ENCODE results near the gene PPP2R5E. TPM values are rescaled to one million over a fixed set of nuclear protein-coding genes. Genes with fewer than 3 reads are reported as not detected.
A peak's percentile ranks its signal among the peaks of the same experiment; 100 is the strongest.

PPP2R5E gene
- polyA plus RNA-seq, 3 donors, result 8.9 to 26.3 (median 15.1) TPM

GRCh38 chr14:63545431-63545830, 2.3 kb upstream of the PPP2R5E start:
- Mint-ChIP-seq H3K36me3 (no peaks in the 10 kb centered on the region), H3K4me1 (peaks cover 28% of the 10 kb centered on the region), H3K27me3 (ENCODE audit: low read depth in 3 of 3) (peaks cover 0 to 8% (median 2%) of the 10 kb centered on the region in 3 donors), H3K9me3 (no peaks in the 10 kb centered on the region), H3K27ac (no peak overlapping the region), H3K4me3 (no peak overlapping the region)
- no peak for TF ChIP-seq CTCF (IDR thresholded peaks at IDR 0.05)
- Histone ChIP-seq H3K4me2 (replicated peaks; ENCODE audit: extremely low read depth, low read length, poor library complexity, severe bottlenecking) (no peak overlapping the region), H3K79me2 (ENCODE audit: insufficient read depth, low read length) (peaks cover 31% of the 10 kb centered on the region), H3K27ac (ENCODE audit: low read depth in 1 of 2, low read length in 2 of 2) (no peak overlapping the region), H3K27me3 (ENCODE audit: control insufficient read depth in 2 of 2, insufficient read depth in 2 of 2, low read length in 2 of 2) (no peaks in the 10 kb centered on the region), H2AFZ (ENCODE audit: insufficient read depth, low read depth, low read length, poor library complexity, severe bottlenecking) (no peak overlapping the region), H3K9me3 (replicated peaks in 1 of 2; ENCODE audit: control insufficient read depth in 1 of 2, insufficient read depth in 1 of 2, low read length in 2 of 2) (no peaks in the 10 kb centered on the region), H3K4me3 (replicated peaks in 1 of 3; ENCODE audit: low read depth in 2 of 3, low read length in 3 of 3) (no peak overlapping the region), H3K4me1 (ENCODE audit: control insufficient read depth in 1 of 2, insufficient read depth in 2 of 2, low read length in 2 of 2) (peaks cover 12 to 26% of the 10 kb centered on the region in 2 donors), H3K9ac (ENCODE audit: insufficient read depth, low read length, poor library complexity, severe bottlenecking) (no peak overlapping the region), H4K20me1 (ENCODE audit: insufficient read depth, low read length) (peaks cover 16% of the 10 kb centered on the region), H3K36me3 (replicated peaks in 1 of 2; ENCODE audit: control insufficient read depth in 1 of 2, insufficient read depth in 2 of 2, low read length in 2 of 2) (no peaks in the 10 kb centered on the region)
- WGBS (ENCODE audit: insufficient coverage), result no CpG with 5 or more reads among the region's 3 CpGs
- intact Hi-C loops (cut with micrococcal nuclease), result no loop called here
- DNase-seq, result no peak

- Mint-ChIP-seq H3K36me3 (peaks cover under 1 to 2% of the 10 kb centered on the region in 2 donors), H3K27me3 (ENCODE audit: low read depth in 3 of 3) (peaks cover 0 to 7% (median 2%) of the 10 kb centered on the region in 3 donors), H3K4me3 (peak overlapping the region in 1 of 2 donors; percentile 92), H3K9me3 (no peaks in the 10 kb centered on the region), H3K4me1 (peaks cover 28% of the 10 kb centered on the region), H3K27ac (no peak overlapping the region)
- no peaks in the 10 kb centered on the region for H3K9me3 ChIP-seq (replicated peaks in 1 of 2; ENCODE audit: control insufficient read depth in 1 of 2, insufficient read depth in 1 of 2, low read length in 2 of 2)
- H4K20me1 ChIP-seq (ENCODE audit: insufficient read depth, low read length), result peaks cover 17% of the 10 kb centered on the region
- no peaks in the 10 kb centered on the region for H3K27me3 ChIP-seq (ENCODE audit: control insufficient read depth in 2 of 2, insufficient read depth in 2 of 2, low read length in 2 of 2)
- H3K9ac ChIP-seq (ENCODE audit: insufficient read depth, low read length, poor library complexity, severe bottlenecking), result no peak overlapping the region
- no peak for DNase-seq
- intact Hi-C loops (cut with micrococcal nuclease), result loop anchor here in 1 of 2 donors (5.0 kb wide), 1 partner anchor 98 kb away; the partner anchor contains the start of gene WDR89
- no peak overlapping the region for H2AFZ ChIP-seq (ENCODE audit: insufficient read depth, low read depth, low read length, poor library complexity, severe bottlenecking)
- H3K4me3 ChIP-seq (replicated peaks in 1 of 3; ENCODE audit: low read depth in 2 of 3, low read length in 3 of 3), result peak overlapping the region in 1 of 3 experiments; percentile 99
- H3K4me1 ChIP-seq (ENCODE audit: control insufficient read depth in 1 of 2, insufficient read depth in 2 of 2, low read length in 2 of 2), result peaks cover 12 to 26% of the 10 kb centered on the region in 2 donors
- H3K27ac ChIP-seq (ENCODE audit: low read depth in 1 of 2, low read length in 2 of 2), result no peak overlapping the region
- peaks cover 37% of the 10 kb centered on the region for H3K79me2 ChIP-seq (ENCODE audit: insufficient read depth, low read length)
- peak overlapping the region; percentile 97 for H3K4me2 ChIP-seq (replicated peaks; ENCODE audit: extremely low read depth, low read length, poor library complexity, severe bottlenecking)
- peaks cover 0 to 3% of the 10 kb centered on the region in 2 donors for H3K36me3 ChIP-seq (replicated peaks in 1 of 2; ENCODE audit: control insufficient read depth in 1 of 2, insufficient read depth in 2 of 2, low read length in 2 of 2)
- no peak for TF ChIP-seq CTCF (IDR thresholded peaks at IDR 0.05)
- WGBS (ENCODE audit: insufficient coverage), result 13% methylated on average over 1 of the region's 6 CpGs
Observed at GRCh38 chr14:63544591-63545299, 1.6 kb upstream of the PPP2R5E start.
